ENCODE results near the gene JMJD8.

DNA sequence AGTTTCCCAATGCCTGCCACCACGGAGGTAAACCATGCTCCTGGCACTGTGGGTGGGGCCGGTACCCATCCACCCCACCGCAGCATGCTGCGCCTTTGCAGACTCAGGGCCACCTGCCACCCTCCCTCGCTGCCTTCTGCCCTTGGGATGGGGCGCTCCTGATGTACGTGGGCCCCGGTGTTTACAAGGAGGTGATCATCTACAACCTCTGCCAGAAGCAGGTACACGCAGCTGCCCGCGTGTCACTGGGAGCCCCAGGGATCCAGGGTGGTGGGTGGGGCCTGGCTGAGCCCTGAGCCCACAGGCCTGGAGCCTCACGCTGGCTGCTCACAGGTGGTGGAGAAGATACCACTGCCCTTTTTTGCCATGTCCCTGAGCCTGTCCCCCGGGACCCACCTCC is 17.6 kb downstream of the JMJD8 start:
- TF ChIP-seq EZH2phosphoT487 (IDR thresholded peaks at IDR 0.05; ENCODE audit: insufficient read depth, low read depth) (no peak), EZH2 (IDR thresholded peaks at IDR 0.05; ENCODE audit: insufficient read depth, poor library complexity, severe bottlenecking) (no peak)

All from GM23248 (cell line).